Iris pigment epithelial cell (primary cell): ENCODE measurements around the gene DTL.

Source experiments
- DNase-seq: peaks from one replicate; pipeline ENCODE4 v3.0.0-alpha.2; 2011; ENCODE audit warnings: low read depth

DTL gene

GRCh38 chr1:212097360-212097759 lies 61.8 kb downstream of the DTL start:
- no peak for DNase-seq

- DNase-seq = no peak
Observed at GRCh38 chr1:212098310-212098709, 62.8 kb downstream of the DTL start.

GRCh38 chr1:212098771-212099170 lies 63.2 kb downstream of the DTL start:
- no peak for DNase-seq

- no peak for DNase-seq
Observed at GRCh38 chr1:212101251-212101650, 65.7 kb downstream of the DTL start.

GRCh38 chr1:212101735-212102134 lies 66.2 kb downstream of the DTL start:
- DNase-seq = no peak

- no peak for DNase-seq
Observed at GRCh38 chr1:212104586-212105325, 69.2 kb downstream of the DTL start.

- DNase-seq = peak; percentile 35
Observed at GRCh38 chr1:212106286-212106792, 70.8 kb downstream of the DTL start.

GRCh38 chr1:212107481-212107880 lies 71.9 kb downstream of the DTL start:
- DNase-seq = no peak

GRCh38 chr1:212108187-212108586 lies 72.6 kb downstream of the DTL start:
- DNase-seq = no peak

GRCh38 chr1:212108981-212109380 lies 73.4 kb downstream of the DTL start:
- DNase-seq = no peak

GRCh38 chr1:212109728-212110127 lies 74.2 kb downstream of the DTL start:
- no peak for DNase-seq

GRCh38 chr1:212110617-212111016 lies 75.1 kb downstream of the DTL start:
- DNase-seq = peak; percentile 46

- no peak for DNase-seq
Observed at GRCh38 chr1:212111536-212111935, 76.0 kb downstream of the DTL start.

GRCh38 chr1:212113706-212114105 lies 78.2 kb downstream of the DTL start:
- no peak for DNase-seq

GRCh38 chr1:212118167-212118871 lies 82.8 kb downstream of the DTL start:
- peak; percentile 63 for DNase-seq

- no peak for DNase-seq
Observed at GRCh38 chr1:212118872-212119260, 83.3 kb downstream of the DTL start.

- peak; percentile 10 for DNase-seq
Observed at GRCh38 chr1:212119397-212119837, 83.9 kb downstream of the DTL start.

- DNase-seq = no peak
Observed at GRCh38 chr1:212119863-212120262, 84.3 kb downstream of the DTL start.

- DNase-seq = peak; percentile 6
Observed at GRCh38 chr1:212121779-212122178, 86.2 kb downstream of the DTL start.

GRCh38 chr1:212124690-212125582 lies 89.4 kb downstream of the DTL start:
- peak; percentile 22 for DNase-seq

- DNase-seq = no peak
Observed at GRCh38 chr1:212125654-212126053, 90.1 kb downstream of the DTL start.

- DNase-seq = no peak
Observed at GRCh38 chr1:212127221-212127620, 91.7 kb downstream of the DTL start.
